Measurements from ENCODE around the gene CCDC142.
A peak's percentile ranks its signal among the peaks of the same experiment; 100 is the strongest.

DNA sequence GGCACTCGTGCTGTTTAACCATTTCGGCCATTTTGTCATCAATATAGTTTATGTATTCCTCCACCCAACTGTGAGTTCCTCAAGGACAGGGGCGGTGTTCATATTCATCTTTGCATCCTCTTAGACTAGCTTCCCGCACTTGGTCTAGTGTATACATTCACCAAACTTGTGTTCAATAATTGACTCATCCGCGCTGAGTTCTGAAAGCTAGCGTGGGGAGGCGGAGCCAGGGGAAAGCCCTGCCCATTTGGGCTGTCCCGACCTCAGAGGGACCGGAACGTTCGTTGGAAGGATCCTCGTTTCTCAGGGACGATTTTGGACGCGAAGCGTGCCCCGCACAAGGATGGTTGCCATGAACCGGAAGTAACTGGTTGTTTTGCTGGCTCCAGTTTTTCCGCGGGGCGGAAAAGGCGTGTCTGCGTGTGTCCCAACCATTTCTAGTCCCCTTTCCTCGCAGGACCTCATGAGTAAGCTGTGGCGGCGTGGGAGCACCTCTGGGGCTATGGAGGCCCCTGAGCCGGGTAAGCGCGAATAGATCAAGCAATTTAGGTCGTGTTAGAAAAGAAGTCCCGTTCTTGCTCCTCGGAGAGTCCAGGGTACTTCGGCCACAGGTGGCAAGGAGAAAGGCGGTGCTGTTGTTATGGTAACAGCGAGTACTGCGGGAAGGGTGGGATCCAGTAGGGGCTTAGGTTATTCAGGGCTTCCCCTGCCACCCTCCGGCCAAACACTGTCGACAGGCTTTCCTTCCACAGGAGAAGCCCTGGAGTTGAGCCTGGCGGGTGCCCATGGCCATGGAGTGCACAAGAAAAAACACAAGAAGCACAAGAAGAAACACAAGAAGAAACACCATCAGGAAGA lies 27.9 kb downstream of the CCDC142 start, which contains the start of gene INO80B:
- peak in 1 of 7 experiments; percentile 18 for TF ChIP-seq CTCF (IDR thresholded peaks at IDR 0.05)
- peak; percentile 80 to 99 (median 93) for TF ChIP-seq POLR2AphosphoS5 (IDR thresholded peaks at IDR 0.05)

All from stomach (tissue), 4 donors.